GM21423 (cell line): ENCODE results near the gene ANKRD11.
"Not testable (repeated sequence)": the region's sequence is repeated elsewhere in the genome, so short reads cannot be mapped to it uniquely, and the experiment has no call there.

Experiments
- ATAC-seq: cut with Tn5 transposase; IDR thresholded peaks from one replicate; pipeline ENCODE4 v1.9.1; 2021; ENCODE audit warnings: mild to moderate bottlenecking, moderate library complexity; ENCODE audit not compliant: unreplicated experiment

Gene ANKRD11

DNA sequence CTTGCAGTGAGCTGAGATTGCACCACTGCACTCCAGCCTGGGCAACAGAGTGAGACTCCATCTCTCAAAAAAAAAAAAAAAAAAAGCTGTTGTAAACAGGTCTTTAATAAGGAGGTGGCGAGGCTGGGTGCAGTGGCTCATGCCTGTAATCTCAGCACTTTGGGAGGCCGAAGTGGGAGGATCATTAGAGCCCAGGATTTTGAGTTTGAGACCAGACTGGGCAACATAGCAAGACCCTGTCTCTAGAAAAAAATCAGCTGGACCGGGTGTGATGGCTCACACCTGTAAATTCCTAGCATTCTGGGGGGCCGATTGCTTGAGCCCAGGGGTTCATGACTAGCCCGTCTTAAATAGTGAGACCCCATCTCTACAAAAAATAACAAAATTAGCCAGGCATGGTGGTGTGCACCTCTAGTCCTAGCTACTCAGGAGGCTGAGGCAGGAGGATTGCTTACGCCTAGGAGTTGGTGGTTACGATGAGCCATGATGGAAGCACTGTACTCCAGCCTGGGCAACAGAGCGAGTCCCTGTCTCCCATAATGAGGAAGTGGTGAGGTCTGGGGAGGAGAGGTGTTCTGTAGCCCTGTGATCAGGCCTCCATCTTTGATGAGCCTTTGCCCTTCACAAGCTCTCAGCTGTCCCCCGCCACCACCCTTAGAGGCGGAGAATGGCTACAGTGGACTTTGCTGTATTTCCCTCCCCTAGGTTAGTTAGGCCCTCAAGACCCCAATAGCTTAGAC, 236.6 kb downstream of the ANKRD11 start:
- no peak for ATAC-seq

DNA sequence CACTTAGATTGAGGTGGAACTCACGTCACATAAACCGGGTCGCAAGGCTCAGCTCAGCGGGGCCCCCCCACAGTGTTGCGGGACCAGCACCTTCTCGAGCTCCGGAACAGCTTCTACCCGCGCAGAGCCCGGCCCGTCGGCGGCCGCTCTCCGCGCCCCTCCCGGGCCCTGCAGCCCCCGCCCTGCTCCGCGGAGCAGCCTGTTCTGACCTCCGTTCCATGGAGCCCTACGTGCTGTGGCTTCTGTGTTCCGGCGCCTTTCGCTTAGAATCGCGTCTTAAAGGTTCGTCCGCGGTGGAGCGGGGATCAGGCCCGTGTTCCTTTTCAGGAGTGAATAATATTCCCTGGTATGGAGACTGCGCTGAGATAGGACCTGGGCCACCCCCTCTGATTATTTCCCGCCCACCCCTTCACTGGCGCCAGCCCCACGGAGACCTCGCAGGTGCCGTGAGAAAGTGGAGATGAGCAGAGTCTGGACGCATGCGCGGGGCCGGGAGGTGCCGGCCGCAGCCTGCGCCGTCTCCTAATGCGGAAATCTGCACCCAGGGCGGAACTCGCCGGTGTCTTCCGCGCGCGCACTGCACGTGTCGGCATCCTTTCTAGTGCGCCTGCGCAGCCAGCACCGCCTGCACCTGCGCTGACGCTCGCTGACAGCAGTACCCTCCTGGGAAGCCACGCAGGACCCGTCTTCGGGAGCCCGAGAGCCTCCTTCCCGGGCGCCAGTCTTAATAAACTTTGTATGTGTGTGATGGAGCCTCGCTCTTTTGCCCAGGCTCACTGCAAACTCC, 242.0 kb downstream of the ANKRD11 start:
- no peak for ATAC-seq

GRCh38 chr16:89247734-89248075, 242.7 kb downstream of the ANKRD11 start:
- not testable (repeated sequence) for ATAC-seq

DNA sequence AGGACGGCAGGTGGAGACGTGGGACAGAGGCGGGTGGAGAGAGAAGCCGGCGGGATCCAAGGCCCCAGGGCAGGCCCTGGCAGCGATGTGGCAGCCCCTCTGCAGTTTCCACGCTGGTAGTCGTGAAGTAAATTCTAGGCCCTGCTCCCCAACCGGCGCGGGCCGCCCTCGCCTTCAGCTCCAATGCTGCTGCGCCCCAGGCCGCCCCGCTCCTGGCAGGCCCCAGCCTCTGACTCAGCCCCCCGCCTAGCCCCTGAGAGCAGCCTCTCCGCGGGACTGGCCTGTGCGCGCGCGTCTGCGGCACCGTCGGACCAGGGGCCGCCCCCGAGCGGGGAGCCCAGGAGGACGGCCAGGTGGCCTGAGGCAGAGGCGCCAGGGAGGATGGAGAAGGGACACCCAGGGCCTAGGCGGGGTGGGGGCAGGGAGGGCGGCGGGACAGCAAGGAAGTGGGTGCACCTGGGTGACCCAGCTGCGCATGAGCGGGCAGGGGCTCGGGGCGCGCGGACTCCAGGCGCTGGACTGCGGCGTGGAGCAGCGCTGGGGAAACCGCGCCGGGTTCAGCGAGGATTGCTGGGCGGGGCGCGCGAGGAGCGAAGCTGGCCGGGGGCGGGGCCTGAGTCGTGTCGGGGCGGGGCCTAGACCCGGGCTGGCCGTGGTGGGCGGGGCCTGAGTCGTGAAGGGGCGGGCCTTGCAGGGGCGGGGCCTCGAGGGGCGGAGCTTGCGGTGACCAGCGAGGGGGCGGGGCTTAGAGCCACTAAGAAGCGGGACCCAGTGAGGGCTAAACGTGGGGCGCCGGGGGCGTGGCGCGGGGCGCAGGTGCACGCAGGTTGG, 243.2 kb downstream of the ANKRD11 start:
- ATAC-seq: peak; percentile 85

GRCh38 chr16:89246383-89246902, 243.9 kb downstream of the ANKRD11 start:
- no peak for ATAC-seq

DNA sequence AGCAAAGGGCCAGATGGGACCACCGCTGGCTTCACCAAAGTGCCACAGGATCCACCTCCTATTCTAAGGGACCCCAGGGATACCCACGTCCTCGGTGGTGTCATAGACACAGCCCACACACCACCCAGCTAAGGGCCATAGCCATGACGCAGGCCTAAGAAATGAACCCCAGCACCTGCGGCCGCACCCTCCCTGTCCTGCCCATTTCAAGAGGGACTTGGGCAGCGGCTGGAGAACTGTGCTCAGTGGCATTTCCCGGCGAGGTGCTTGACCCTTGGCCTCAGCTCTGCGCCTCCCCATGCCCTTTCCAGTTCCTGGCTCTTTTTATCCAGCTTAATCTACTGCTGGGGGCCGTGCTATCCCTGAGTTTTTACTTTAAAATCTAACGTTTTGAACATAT, 245.6 kb downstream of the ANKRD11 start:
- no peak for ATAC-seq

DNA sequence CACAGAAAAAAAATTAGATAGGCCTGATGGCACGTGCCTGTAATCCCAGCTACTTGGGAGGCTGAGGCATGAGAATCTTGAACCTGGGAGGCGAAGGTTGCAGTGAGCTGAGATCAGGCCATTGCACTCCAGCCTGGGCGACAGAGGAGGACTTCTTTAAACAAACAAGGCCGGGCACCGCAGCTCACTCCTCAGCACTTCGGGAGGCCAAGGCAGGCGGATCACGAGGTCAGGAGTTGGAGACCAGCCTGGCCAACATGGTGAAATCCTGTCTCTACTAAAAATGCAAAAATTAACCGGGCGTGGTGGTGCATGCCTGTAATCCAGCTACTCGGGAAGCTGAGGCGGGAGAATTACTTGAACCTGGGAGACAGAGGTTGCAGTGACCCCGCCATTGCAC, 246.1 kb downstream of the ANKRD11 start:
- ATAC-seq: not testable (repeated sequence)

DNA sequence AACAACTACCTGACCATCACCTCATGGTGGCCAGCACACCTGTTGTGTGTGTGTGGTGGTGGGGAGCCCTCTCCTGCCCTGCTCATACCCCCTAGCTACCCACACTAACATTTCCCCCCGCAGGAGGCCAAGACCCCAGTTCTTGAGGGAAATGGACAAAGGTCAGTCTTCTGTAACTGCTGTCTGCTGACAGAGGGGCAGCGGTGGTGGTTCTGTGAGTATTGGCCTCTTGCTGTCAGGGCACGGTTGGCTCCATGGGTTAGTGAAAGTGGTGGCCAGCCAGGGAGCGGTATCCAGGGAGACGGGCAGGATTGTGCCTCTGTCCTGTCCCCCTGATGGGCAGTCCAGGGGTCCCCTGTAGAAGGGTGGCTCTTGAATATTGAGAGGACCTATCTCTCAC, 246.7 kb downstream of the ANKRD11 start:
- ATAC-seq: no peak

GRCh38 chr16:89242795-89243200, 247.6 kb downstream of the ANKRD11 start:
- no peak for ATAC-seq

DNA sequence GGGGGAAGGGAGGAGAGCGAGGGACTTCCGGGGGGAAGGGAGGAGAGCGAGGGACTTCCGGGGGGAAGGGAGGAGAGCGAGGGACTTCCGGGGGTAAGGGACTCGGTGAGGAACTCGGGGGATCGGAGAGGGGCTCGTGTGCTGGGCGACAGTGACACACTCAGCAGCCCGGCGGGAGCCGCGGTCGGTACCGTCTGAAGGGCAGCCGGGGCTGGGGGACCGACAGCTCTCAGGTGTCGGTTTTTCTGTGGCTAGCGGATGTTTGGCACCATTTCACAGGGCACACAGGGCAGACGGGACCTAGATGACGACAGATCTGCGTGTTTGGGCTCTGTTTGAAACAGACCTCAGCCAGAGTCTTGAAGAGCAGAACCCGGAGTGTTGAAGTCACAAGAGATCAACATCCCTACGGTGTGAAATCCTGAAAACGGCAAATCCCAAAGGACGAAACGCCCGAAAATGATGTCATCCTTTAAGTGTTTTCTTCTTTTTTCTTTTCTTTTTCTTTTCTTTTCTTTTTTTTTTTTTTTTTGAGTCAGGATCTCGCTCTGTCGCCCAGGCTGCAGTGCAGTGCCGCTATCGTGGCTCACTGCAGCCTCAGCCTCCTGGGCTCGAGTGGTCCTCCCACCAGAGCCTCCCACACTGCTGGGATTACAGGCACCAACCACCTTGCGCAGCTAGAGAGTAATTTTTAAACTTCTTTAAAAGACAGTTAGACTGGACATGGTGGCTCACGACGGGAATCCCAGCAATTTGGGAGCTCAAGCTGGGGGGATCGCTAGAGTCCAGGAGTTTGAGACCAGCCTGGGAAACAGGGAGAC, 249.0 kb downstream of the ANKRD11 start:
- peak; percentile 59 for ATAC-seq

DNA sequence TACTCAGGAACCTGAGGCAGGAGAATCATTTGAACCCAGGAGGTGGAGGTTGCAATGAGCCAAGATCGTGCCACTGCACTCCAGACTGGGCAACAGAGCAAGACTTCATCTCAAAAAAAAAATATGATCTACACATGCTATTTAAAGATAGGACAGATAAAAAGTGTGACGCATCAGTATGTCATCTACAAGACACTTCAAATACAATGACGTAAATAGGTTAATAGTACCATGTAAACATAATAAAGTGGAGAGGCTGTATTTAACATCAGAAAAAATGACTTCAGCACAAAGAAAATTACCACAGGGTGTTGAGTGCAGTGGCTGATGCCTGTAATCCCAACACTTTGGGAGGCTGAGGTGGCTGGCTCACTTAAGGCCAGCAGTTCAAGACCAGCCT, 252.6 kb downstream of the ANKRD11 start:
- ATAC-seq: no peak

DNA sequence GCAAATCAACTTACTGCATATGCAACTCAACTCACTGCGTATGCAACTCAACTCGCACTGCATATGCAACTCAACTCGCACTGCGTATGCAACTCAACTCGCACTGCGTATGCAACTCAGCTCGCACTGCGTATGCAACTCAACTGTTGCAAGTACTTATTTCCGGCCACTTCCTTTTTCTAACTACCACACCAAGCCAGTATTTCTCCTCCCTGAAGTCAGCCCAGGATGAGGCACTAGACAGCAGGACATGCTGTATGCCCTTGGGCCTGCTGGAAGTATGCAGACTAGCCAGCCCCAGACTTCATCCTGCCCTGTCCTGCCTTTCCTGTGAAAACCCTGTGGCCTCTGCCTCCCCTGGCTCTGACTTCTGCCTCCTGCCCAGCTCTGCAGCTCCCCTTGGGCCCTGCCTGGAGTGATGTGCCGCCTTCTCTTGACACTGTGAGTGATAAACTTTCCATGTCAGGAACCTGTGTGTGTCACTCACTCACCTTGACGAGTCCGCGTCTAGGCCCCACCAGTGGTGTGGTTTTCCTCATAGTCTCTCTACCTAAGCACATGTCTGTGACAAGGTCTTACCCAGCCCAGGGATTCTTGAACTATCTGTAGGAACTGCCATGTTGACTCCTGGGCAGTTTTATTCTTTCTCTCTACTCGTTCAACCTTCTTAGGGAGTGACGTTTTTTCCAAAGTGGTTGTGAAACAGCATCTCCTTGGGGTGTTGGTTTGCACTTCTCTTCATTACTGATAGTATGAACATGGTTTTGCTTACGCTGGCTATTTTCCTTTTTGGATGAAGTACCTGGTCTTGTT, 256.5 kb downstream of the ANKRD11 start:
- ATAC-seq: no peak

DNA sequence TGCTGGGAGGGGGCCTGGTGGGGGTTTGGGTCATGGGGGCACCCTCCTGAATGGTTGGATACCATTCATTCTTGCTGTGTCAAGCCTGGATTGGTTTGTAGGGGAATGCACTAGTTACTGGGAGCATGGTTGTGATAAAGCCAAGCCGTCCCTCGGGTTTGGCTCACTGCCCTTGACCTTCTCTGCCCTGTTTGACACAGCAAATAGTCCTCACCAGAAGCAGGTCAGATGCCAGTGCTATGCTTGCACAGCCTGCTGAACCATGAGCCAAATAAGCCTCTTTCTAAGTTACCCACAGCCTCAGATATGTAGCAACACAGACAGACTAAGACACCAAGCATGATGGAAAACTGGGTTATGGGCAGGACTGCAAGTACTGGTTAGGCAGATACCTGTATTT, 258.3 kb downstream of the ANKRD11 start:
- ATAC-seq: no peak

- no peak for ATAC-seq
Measured at GRCh38 chr16:89230255-89230654, 260.1 kb downstream of the ANKRD11 start.

GRCh38 chr16:89224665-89225064, 265.7 kb downstream of the ANKRD11 start:
- ATAC-seq: no peak

- ATAC-seq: no peak
Measured at GRCh38 chr16:89222931-89223330, 267.4 kb downstream of the ANKRD11 start.

- no peak for ATAC-seq
Measured at GRCh38 chr16:89221604-89222003, 268.8 kb downstream of the ANKRD11 start.

- ATAC-seq: no peak
Measured at GRCh38 chr16:89219365-89219764, 271.0 kb downstream of the ANKRD11 start.
